NCI-H748 (cell line): ENCODE results near the gene MPL.
A peak's percentile ranks its signal among the peaks of the same experiment; 100 is the strongest.
"Not testable (repeated sequence)": the region's sequence is repeated elsewhere in the genome, so short reads cannot be mapped to it uniquely, and the experiment has no call there.

Experiments
- DNase-seq: peaks from one replicate; lab custom pipeline; 2025; ENCODE audit not compliant: unreplicated experiment; lab: John Stamatoyannopoulos, UW

Gene MPL

GRCh38 chr1:43351421-43352350 is 14.1 kb downstream of the MPL start:
- DNase-seq: no peak

GRCh38 chr1:43352351-43352705 is 14.7 kb downstream of the MPL start:
- no peak for DNase-seq

DNA sequence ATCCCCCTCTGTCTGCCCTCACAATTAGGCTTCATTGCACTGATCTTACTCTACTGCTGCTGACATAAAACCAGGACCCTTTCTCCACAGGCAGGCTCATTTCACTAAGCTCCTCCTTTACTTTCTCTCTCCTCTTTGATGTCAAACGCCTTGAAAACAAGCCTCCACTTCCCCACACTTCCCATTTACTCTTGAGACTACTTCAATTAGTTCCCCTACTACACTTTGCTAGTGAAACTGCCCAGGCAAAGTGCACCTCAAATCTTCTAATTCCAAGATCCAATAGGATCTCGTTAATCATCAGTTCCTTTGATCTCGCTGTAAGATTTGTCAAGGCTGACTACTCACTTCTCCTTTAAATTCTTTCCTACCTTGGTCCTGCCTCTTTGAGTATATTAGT is 15.3 kb downstream of the MPL start:
- DNase-seq: no peak

DNA sequence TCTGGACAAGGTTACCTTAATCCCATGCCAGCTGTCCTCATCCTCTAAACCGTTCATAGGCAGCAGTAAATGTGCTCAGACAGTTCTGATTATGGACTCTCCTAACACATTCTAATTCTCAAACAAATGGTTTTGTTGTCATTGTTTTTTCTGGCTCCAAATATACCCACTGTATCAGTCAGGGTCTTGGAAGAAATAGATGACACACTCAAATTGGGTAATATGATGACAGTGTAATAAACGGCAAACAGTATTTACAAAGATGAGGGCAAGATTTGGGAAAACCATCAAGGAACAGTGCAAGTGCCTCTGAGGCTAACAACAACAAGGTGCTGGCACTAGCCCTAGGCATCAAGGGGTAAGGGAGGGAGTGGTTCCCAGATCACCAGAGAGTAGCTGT is 16.9 kb downstream of the MPL start:
- no peak for DNase-seq

DNA sequence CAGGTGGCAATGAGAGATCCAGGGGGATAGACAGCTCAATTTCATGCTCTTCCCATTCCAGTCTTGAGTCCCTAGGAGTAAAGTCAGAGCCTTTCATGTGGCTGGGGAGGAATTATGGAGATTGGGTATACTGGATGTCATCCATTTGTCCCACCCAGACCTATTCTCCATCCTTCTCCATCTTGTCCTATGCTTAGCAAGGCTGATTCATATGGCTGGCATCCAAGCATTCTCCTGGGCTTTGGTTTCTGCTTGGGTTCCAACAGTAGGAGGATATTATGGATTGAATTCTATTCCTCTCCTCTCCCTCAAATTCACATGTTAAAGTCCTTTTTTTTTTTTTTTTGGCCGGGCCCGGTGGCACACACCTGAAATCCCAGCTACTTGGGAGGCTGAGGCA is 17.3 kb downstream of the MPL start:
- no peak for DNase-seq

DNA sequence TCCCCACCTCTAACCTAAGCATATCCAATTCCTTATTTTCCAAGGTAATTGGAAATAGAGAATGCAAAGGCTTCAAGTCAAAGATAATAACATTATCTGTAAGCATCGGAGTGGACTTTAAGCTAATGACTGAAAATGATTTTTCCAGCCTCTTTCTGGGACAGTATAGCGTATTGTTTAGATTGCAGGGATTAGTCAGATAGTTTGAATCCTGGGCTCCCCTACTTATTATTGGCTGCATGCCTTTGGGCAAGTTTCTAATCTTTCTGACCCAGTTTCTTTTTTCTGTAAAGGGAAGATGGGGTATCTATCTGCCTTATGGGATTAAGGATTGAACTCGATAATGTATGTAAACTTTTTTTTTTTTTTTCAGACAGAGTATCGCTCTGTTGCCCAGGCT is 19.6 kb downstream of the MPL start:
- no peak for DNase-seq

GRCh38 chr1:43358121-43358745 is 20.6 kb downstream of the MPL start:
- peak; percentile 94 for DNase-seq

GRCh38 chr1:43358746-43359693 is 21.4 kb downstream of the MPL start, which contains the start of gene CDC20:
Gene CDC20, plus strand, starts transcription at chr1:43358981. Its CDS starts 235 bp downstream, at chr1:43359216.
- DNase-seq: peak; percentile 100

- no peak for DNase-seq
Measured at GRCh38 chr1:43359696-43360095, 22.1 kb downstream of the MPL start.

GRCh38 chr1:43360616-43361015 is 23.0 kb downstream of the MPL start:
- DNase-seq: no peak

DNA sequence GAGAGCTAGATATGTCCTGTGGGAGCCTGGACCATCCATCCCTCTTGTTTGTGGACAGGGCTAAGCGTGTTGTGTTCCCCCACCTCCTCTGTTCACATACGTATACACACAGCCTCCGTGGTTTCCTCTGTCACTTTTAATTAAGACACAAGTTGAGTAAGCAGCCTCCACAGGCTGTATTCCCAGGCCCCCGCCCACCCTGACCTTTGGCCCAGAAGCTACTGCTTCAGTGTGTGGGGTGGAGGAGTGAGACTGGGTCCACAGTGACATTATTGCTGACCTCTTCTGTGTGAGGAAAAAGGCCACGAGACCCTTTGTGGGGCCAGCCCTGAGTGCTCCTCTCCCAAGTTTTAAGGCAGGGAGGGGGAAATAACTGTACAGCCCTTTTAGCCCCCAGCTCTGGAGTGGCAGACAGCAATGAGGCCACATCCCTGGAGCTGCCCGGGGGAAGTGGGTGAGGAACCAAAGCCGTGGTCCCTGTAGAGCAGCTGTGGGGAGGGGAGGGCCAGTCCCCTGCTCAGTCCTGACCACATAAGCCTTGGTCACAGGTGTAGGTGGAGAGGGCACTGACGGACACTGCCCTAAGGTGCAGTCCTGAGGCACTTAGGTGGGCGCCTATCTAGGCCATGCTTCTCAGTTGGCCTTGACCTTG is 25.8 kb downstream of the MPL start:
- no peak for DNase-seq

- no peak for DNase-seq
Measured at GRCh38 chr1:43363935-43364525, 26.4 kb downstream of the MPL start.

DNA sequence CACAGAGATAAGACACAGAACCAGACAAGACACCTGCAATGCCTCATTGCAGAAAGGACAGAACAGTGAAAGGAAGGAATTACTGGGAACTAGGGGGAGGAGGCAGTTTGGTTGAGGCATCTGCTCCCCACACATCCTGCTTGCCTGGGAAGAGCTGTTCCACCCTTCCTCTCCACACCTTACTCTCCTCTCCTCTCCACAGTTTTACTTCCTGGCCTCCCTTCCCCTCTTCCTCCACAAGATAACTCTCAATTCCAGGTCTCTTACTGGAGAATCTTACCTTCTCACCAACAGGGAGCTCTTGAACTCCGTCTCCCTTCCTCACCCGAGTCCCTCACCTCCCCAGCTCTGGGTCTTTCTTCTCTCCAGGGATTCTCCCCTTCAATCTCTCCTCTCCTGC is 28.1 kb downstream of the MPL start:
- no peak for DNase-seq

GRCh38 chr1:43366179-43366578 is 28.6 kb downstream of the MPL start:
- peak; percentile 82 for DNase-seq

DNA sequence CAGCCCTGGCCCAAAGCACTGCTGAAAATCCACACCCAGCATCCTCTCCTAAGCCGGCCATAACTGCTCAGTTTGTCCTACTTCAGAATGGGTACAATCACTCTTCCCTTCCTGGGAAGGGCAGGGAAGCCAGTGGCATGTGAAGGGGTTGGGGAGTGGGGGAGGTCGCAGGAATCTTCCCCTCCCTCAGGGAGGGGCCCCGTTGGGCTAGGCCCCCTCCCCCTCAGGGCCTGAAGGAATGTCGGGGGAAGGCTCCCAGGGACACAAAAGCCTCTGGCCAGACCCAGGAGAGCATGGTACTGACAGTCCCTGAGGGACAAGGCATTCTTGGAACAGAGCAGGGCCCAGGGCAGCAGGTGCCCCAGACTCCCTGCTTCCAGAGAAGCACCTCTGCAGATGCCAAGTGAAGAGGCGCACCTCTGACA is 29.0 kb downstream of the MPL start:
- no peak for DNase-seq

DNA sequence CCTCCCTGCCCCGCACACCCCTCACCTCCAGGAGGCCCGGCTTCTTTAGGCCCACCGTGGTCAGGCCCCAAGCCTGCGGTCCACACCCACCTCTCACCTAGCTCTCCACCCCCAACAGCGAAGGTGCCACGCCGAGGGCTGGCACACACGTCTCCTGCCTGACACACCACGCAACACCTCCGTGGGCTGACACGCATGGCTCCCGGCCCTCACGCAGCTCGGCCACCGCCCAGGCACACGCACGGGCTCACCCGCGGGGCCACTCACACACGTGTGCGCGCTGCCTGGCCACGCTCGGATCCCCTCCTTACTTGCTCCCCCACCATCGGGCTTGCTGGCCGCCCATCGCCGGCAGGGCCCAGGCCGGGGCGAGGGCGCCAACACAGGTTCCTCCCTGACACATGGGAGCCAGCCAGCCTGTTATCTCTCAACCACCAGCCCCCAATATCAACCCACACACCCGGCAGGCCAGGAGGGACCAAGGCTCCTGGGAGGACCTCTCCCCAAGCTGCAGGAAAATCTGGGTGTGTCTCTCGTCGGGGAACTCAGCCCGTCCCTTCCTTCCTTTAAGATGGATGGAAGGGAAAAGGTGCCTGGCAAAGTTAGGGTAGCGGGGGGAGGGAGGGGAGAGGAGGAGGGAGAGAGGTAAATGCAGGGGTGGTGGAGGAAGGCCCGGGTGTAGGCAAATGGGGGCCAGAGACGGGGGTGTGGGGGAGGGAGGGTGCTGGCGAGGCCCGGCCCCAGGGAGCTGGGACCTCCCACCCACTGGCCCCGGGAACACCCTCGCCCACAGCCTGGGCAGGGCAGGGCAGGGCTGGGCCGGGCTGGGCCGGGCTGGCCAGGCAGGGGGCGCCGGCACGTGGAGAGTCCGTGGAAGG is 29.6 kb downstream of the MPL start:
- peak; percentile 88 for DNase-seq

GRCh38 chr1:43367904-43368645 is 30.5 kb downstream of the MPL start, which contains the start of gene ELOVL1:
Gene ELOVL1, minus strand, starts transcription at chr1:43368011. Its CDS starts 2,402 bp downstream, at chr1:43365609.
- DNase-seq: peak; percentile 100

- peak; percentile 76 for DNase-seq
Measured at GRCh38 chr1:43368646-43369020, 31.0 kb downstream of the MPL start.

DNA sequence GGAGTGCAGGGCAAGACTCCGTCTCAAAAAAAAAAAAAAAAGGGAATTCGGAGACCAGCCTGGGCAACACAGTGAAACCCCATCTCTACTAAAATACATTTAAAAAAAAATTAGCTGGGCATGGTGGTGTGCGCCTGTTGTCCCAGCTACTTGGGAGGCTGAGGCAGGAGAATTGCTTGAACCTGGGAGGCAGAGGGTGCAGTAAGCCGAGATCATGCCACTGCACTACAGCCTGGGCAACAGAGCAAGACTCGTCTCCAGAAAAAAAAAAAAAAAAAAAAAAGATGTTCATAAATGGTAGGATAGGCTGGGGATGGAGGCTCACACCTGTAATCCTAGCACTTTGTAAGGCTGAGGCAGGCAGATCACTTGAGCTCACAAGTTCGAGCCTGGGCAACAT is 32.2 kb downstream of the MPL start:
- DNase-seq: not testable (repeated sequence)
